Activated CD4-positive, CD25-positive, alpha-beta regulatory T cell treated with anti-CD3 and anti-CD28 coated beads, Interleukin-2, amount 50 U/mL, for 24 hours (primary cell): Measurements from ENCODE around the gene OTUD6A.
A peak's percentile ranks its signal among the peaks of the same experiment; 100 is the strongest.
"Not testable (repeated sequence)": the region's sequence is repeated elsewhere in the genome, so short reads cannot be mapped to it uniquely, and the experiment has no call there.

Experiments
- ATAC-seq, 2 donors: fragments of 150-1000 bp; cut with Tn5 transposase; one replicate each; pipeline ENCODE4 v1.10.0; 2021; ENCODE audit warnings: mild to moderate bottlenecking in 1 of 2, moderate library complexity in 1 of 2

Gene OTUD6A

GRCh38 chrX:70049406-70049805 lies 12.9 kb upstream of the OTUD6A start:
- no peak for ATAC-seq

DNA sequence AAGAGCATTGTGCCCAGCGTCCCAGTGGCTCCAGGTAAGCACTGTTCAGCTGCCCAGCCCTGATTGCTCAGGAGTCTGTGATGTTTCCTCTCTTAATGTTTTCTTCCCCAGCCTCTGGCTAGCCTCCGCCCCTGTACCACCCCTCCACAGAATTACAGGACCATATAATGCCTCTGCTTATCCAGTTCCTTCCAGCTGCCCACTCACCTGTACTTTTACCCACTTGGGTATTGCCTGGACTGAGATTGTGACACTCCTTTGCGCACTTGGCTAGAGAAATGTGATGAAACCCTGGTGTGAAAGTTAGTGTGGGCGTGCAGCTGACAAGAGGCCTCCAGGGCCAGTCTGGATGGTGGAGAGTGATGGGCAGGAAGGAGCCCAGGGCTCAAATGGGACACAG lies 12.3 kb upstream of the OTUD6A start, which contains the start of gene AWAT2:
AWAT2 (minus strand) TSS at position 14 of the 400 bp plus-strand sequence; CDS start at position 8, 6 bp downstream.
- no peak for ATAC-seq

- no peak for ATAC-seq
Measured at GRCh38 chrX:70052895-70053615, 9.2 kb upstream of the OTUD6A start.

- no peak for ATAC-seq
Measured at GRCh38 chrX:70054391-70054790, 7.9 kb upstream of the OTUD6A start.

DNA sequence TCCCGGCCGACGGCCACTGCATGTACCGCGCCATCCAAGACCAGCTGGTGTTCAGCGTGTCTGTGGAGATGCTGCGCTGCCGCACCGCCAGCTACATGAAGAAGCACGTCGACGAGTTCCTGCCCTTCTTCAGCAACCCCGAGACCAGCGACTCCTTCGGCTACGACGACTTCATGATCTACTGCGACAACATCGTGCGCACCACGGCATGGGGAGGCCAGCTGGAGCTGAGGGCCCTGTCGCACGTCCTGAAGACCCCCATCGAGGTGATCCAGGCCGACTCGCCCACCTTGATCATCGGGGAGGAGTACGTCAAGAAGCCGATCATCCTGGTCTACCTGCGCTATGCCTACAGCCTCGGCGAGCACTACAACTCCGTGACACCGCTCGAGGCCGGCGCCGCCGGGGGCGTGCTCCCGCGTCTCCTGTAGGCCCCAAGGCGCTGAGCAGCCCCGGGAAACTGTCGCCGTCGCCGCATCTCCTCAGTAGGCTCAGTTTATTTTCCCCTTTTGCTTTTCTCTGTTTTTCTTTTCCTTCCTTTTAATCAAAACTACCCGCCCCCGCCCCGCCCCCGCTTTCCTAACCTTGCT lies 799 bp downstream of the OTUD6A start:
- no peak for ATAC-seq

DNA sequence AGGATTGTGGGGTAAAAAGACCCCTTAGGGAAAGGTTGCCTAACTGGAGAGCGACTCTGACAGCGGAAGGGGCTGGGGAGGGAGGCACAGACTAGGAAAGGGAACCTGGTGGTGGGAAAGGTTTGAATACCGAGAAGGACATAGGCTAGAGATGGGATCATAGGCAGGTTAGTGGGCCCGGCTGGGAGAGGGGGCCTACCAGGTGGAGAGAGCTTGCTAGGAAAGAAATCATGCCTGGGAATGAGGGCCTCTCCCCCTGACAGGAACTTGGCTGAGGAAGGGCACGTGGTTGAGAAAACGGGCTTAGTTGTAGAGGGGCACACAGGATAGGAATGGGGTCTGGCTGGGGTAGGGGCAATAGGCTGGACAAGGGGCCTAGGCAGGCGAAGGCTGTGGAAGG lies 4.4 kb downstream of the OTUD6A start:
- ATAC-seq = no peak

DNA sequence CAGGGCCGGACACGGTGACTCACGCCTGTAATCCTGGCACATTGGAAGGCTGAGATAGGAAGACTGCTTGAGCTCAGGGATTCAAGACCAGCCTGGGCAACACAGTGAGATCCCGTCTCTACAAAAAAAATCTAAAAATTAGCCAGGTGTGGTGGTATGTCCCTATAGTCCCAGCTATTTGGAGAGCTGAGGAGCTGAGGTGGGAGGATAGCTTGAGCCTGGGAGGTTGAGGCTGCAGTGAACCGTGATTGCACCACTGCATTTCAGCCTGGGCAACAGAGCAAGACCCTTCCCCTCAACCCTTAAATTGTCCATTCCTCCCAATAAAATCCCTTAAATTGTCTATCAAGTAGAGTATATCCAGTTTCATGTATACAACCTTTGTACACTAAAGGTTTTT lies 17.0 kb downstream of the OTUD6A start:
- ATAC-seq = no peak

DNA sequence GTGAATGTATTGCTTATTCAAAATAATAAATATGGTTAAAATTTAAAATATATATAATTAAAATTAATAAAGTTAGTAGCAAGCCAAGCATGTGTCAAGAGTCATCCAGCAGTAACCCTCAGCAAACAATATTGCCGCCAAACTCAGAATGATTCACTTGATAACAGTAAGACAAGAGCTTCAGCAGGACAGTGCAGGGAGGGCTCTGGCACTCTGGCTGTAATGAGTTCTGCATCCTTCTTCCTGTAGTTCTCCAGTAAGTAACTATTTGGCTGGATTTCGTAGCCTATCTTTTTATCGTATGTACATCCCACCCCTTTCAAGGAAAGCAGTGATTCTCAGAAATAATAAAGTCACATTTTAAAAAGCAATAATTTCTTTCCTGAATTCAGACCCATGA lies 17.6 kb downstream of the OTUD6A start:
- no peak for ATAC-seq

DNA sequence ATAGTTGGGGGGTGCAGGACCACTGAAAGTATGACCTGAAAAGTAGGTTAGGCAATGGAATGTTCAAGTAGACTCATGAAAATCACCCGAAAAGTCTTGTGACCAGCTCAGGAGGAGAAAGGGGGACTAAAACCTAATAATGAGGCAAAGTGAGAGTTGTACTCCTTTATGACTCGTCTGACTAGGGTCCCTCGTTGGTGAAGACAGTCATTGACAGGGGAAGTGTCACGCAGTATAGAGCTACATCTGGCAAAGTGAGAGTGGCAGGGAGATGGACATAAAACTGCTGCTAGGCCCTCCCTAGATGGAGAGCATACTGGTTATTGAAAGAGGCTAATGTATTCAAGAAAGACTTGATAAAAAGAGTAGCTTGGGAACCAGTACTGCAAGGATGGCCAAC lies 20.5 kb downstream of the OTUD6A start:
- peak in 1 of 2 donors; percentile 20 for ATAC-seq

- no peak for ATAC-seq
Measured at GRCh38 chrX:70084592-70085240, 22.5 kb downstream of the OTUD6A start.

DNA sequence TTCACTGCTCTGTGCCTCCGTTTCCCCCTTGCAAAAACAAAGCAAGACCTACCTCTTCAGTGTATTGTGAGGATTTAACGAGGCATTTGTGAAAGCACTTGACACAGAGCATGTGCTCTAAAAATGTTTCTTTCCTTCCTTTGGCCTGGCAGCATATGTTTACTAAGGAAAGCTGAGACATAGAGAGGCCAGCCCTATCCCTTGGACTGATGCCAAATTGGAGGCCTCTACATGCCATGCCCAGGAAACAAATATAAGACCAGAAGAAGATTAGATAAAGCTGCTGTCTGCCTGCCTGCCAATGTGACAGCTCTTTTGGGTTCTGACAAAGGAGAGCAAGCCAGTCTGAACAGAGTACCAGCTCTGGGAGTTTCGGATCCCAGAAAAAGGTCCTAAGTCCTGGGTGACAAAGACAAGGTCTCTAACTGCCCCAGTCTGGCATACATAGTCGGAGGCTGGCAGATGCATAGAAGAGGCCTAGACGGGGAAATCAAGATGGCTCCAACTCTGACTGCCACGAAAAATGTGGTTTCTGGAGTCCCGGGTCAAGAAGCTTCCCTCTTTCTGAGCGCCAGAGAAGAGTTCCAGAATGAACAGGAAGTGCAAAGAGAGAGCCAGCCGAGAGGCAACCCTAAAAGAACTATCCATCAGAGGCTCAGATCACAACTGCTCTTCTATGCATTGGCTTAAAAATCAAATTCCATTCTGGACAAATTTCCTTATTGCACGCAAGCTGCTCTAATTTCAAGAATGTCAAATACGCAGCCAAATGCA lies 25.8 kb downstream of the OTUD6A start:
- ATAC-seq = no peak

DNA sequence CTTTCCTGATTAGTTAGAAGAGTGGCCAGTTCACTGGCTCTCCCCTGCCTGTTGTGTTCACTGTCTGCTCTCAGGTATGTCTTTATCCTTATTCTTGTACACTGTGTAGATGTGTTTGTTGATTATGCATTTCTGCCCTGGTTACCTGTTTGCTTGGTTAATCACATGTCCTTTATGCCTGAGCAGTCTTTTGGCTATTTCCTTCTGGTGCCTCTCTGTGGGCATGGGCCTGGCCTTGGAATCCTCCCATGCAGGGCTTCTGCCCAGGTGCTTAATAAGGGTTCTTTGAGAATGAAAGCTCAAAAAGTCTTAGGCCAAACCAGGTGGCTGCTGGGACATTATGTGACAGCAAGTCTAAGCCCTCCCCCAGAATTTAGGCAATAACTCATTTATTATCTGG lies 26.5 kb downstream of the OTUD6A start:
- ATAC-seq = no peak

DNA sequence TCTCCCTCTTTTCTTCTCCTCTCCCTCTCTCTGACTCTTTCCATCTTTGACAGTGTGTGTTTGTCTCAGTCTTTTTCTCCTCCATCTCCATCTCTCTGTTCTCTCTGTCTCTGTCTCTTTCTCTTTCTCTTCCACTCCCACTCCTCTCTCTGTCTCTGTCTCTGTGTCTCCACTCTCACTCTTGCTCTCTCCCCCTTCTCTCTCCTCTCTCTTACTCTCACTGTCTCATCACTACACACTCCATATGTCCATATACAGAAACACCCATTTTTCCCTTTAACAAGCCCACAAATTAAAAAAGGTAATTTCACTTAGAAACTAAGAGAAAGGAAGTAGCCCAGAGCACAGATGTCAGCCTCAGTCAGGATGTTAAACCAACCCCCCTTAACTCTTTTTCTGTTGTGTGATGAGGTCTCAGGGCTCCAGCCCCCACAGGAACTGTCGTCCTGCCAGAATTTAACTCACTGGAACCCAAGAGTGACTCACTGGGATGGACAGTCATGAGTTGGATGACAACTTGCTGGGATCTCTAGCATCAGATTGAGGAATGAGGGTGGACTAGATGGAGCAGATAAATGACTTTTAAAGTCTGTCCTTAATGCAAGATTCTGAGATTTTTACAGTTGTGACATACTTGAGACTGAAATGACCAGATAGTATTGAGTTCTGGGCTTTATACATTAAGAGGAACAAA lies 27.5 kb downstream of the OTUD6A start:
- ATAC-seq = no peak

GRCh38 chrX:70092247-70092646 lies 30.0 kb downstream of the OTUD6A start:
- ATAC-seq = no peak

DNA sequence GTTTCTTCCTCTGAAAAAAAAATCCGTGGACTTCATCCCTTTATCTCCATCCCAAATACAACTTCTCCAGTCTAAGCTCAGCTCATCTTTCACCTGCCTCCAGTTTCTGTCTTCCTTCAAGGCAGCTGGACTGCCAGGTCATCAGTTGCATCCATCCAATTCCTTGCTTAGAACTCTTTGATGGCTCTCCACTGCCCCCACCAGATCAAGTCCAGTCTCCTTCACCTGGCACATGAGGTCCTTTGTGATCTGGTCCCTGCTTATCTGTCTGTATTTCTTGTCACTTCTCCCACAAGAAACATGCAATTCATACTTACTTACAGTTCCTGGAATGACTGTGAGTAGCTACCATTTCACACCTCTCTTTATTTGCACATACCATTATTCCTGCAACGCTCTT lies 33.8 kb downstream of the OTUD6A start:
- no peak for ATAC-seq

DNA sequence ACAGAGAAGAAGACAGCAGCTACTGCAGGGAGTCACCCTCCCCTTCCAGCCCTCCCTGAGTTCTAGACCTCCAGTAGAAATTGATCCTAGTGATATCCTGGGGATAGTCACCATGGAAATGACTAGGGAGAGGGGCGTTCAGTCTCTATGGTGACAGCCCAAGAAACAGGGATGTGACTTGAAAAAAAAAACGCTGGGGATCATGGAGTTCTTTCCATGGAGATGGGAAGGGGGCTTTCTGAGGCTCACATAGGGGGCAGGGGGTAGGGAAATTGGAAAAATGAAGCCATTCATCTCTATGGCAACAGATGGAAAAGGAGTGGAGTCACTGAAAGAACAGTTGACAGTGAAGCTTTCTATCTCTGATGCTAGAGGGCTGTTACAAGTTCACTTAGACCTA lies 43.0 kb downstream of the OTUD6A start:
- no peak for ATAC-seq

DNA sequence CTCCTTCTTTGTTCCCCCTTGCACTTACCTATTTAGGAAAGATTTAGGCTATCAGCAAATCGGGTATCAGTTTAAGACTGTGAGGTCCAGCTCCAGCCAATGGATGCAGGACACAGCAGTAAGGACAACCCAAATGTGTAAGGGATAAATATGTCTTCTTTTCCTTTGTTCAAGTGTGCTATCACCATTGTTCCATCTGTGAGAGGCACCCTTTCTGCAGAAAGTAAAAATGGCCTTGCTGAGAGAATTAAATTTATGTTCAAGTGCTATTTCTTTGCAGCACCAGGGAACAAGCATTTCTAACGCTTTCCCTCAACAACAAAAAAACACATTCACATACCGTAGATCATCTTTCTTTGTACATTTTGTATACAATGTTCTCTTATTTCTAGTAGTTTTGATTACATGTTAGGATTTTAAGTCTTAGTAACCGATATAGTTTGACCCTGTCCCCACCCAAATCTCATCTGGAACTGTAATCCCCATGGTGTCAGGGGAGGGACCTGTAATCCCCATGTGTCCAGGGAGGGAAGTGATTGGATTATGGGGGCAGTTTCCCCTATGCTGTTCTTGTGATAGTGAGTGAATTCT lies 49.3 kb downstream of the OTUD6A start:
- ATAC-seq = not testable (repeated sequence)
